GM12872 (cell line): ENCODE measurements around the gene ITPKB.

Source experiments
- TF ChIP-seq, protein P1 (sequence below): IDR thresholded peaks from 3 replicates; pipeline ENCODE4 v1.5.1; 2011; ENCODE audit warnings: low read depth, mild to moderate bottlenecking, low read length, moderate library complexity; ENCODE audit not compliant: insufficient read depth

Gene ITPKB

DNA sequence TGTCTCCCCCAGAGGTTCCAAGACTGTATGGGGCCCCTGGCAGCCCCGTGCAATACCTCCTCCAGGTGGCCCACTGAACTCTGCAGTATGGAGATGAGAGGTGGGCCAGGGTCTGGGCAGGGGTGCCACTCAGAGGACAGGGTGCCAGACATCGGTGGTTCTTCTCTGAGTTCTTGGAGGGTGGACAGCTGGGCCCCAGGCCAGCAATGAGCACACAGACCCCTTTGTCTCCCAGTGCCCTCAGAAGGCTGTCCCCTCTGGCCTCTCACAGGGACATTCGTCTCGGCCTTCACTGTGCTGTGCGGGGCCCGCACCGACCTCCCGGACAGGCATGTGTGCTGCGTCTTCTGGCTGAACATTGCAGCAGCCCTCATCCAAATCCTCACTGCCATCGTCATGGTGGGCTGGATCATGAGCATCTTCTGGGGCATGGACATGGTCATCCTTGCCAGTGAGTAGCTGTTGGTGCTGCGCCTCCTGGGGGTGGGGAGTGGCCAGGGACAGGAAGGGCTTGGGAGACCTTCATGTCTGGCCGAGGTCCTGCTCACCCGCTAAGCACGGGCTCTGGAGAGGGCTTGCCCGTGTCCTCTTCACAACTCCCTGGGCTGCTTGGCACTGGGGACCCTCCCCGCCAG lies 142.4 kb downstream of the ITPKB start:
- TF ChIP-seq, protein P1, sequence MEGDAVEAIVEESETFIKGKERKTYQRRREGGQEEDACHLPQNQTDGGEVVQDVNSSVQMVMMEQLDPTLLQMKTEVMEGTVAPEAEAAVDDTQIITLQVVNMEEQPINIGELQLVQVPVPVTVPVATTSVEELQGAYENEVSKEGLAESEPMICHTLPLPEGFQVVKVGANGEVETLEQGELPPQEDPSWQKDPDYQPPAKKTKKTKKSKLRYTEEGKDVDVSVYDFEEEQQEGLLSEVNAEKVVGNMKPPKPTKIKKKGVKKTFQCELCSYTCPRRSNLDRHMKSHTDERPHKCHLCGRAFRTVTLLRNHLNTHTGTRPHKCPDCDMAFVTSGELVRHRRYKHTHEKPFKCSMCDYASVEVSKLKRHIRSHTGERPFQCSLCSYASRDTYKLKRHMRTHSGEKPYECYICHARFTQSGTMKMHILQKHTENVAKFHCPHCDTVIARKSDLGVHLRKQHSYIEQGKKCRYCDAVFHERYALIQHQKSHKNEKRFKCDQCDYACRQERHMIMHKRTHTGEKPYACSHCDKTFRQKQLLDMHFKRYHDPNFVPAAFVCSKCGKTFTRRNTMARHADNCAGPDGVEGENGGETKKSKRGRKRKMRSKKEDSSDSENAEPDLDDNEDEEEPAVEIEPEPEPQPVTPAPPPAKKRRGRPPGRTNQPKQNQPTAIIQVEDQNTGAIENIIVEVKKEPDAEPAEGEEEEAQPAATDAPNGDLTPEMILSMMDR: no peak

DNA sequence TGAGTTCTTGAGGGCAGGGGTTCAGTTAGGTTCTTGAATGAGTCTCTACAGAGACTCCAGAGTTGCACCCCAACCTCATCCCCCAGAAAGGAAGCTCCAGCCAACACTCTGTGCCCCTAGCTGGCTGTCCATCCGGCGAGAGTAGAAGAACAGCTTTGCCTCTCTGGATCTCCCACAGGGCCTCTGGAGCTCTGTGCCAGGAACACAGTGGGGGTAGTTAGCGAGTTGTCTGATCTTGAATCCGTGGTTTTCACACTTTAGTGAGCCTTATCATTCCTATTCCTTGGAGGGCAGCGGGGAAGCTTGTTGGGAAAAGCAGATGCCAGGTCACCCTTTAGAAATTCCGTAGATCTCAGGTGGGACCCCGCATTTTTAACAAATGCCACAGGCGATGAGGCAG lies 145.5 kb downstream of the ITPKB start:
- TF ChIP-seq, protein P1: no peak

DNA sequence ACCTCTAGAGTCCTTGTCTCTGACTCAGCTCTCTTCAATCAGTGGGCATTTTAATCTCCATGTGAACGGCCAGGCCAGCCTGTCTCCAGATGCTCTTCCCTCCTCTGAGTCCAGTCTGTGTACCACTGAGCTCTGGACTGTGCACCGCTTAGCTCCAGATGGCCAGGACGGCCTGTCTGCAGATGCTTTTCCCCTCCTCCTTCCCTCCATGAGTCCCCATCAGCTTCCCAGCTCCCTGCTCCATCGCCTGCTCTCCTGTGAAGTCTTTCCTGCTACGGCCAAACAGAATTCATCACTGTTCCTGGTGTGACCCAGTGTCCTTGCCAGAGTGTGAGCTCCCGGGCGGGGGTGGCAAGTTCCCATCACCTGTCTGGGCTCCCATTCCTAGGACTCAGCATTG lies 148.5 kb downstream of the ITPKB start:
- TF ChIP-seq, protein P1: no peak

DNA sequence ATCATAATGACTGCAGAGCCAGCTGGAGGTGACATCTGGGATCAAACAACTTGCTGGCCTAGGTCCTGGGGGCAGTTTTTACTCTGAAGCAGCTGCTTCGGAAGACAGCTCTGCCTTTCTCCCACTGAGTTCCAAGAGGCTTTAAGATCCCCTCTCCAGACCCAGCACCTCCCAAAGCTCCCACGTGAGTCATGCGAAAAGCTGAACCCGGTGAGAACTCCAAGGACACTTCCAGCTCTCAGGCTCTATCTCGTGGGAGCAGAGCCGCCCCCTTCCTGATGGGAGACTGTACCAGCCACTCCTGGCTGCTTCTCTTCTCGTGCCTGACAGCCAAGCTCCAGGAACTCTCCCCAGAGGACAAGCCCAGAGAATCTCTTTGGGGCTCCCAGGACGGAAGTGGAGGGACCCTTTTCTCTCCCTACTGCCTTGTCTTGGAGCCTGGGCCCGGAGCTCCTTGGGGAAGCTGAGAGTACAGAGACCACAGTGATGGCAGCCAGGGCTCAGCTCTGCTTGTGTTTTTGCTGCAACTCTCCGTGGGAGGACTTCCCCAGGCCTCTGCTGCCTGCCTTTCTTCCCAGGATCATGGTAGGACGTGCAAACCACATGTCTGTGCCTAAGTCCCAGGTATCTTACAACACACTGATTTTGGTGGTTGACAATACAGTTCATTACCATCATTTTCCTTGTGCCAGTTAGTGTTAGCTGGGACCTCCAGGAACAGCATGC lies 149.9 kb downstream of the ITPKB start:
- TF ChIP-seq, protein P1: no peak

DNA sequence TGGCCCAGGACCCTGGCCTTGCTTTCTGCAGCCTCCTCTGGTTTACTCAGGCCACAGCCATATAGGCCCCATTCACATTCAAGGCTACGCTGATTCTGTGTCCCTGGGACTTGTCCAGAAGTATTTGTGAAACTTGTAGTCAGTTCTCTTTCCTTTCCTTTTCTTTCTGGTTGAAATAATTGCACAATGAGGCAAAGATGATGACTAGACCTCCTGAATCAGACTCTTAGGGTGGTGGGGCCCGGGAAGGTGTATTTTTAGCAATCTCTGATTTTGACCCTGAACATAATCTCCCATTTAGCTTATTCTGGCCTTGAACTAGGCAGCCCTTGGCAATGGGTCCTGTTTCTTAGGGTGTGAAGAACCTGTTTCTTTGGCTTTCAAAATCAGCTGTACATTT lies 150.6 kb downstream of the ITPKB start:
- TF ChIP-seq, protein P1: no peak

DNA sequence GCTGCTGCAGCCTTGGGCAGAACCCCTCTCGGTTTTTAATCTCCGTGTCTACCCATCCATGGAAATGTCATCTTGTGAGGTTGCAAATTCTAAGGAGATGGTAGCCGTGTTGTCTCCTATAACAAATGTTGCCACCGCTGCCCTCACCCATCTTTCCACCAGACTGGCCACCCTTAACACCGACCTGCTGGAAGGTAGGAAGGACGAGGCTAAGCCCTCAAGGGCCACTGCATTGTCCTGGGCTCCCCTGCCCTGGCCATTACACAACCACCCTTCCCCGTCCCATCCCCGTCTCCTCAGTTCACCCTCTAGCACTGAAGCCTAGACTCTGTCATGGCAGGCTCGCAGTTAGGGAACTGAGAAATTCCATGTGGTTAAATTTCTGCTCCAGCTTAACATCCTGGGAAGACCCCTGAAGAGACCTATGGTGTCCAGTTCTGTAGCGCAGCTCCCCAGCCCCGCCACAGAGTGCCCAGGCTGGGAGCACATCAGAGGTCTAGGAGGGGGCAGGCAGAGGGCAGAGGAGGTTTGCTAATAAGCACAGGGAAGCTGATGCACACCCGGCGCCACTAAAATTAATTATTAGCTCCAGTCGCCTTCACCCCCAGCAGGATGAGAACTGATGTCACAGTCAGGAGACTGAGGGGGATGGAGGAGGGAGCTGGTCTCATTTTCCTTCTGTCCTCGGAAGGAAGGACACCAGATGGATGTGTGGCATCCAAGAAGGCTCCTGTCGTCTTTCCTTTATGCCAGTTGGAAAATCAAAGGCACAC lies 152.2 kb downstream of the ITPKB start:
- TF ChIP-seq, protein P1: no peak

DNA sequence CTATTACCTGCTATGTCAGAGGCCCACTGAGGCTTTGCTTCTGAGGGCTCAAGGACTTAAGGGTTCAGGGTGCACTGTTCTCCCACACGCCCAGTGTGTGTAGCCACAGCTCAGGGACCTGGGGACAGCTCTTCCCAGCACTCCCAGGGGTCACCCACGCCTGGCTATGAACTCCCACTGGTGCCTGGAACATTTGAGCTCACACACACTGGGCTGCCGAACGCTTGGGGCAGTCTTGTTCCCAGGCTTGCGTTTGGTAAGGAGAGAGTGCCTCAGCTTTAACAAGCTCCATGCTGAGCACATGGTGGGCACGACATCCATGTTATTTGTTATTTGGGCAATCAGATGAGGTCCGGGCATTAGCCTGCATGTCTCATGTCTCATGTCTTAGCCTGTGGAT lies 153.0 kb downstream of the ITPKB start:
- TF ChIP-seq, protein P1: no peak
